GM21526 (cell line): Measurements from ENCODE around the gene TRIM65.

ENCODE experiments used
- ATAC-seq: cut with Tn5 transposase; IDR thresholded peaks from one replicate; pipeline ENCODE4 v1.9.1; 2021; ENCODE audit warnings: moderate library complexity; ENCODE audit not compliant: unreplicated experiment, low FRiP score

TRIM65 gene

GRCh38 chr17:75839942-75840798 lies 56.6 kb downstream of the TRIM65 start:
- no peak for ATAC-seq
